MG63 (cell line): ENCODE results near the gene FAR1. TPM values are rescaled to one million over a fixed set of nuclear protein-coding genes. Genes with fewer than 3 reads are reported as not detected.

Experiments used
- DNase-seq: peaks from one replicate; pipeline ENCODE4 v3.0.0-alpha.2; 2020
- H3K27me3 ChIP-seq: fragments of 250-450 bp; sonication (Bioruptor Pico); 2 replicates; pipeline ENCODE4 v1.5.1; 2020; ENCODE audit warnings: mild to moderate bottlenecking, moderate library complexity
- H3K36me3 ChIP-seq: fragments of 250-450 bp; sonication (Bioruptor Pico); 2 replicates; pipeline ENCODE4 v1.5.1; 2020; ENCODE audit warnings: mild to moderate bottlenecking, moderate library complexity
- H3K4me3 ChIP-seq: fragments of 250-450 bp; sonication (Bioruptor Pico); 2 replicates; pipeline ENCODE4 v1.5.1; 2020; ENCODE audit warnings: mild to moderate bottlenecking, moderate library complexity
- H3K9me3 ChIP-seq: fragments of 250-450 bp; sonication (Bioruptor Pico); 2 replicates; pipeline ENCODE4 v1.5.1; 2020; ENCODE audit warnings: mild to moderate bottlenecking, moderate library complexity
- total RNA-seq: library from RNA; depleted of rRNA; stranded (reverse); fragments of >200 nt; shearing (Covaris generic); gene quantifications from 2 replicates; pipeline ENCODE4 v1.2.3, GENCODE V29; 2014; ENCODE audit warnings: low replicate concordance; rRNA removed

Gene FAR1
- total RNA-seq, 1 experiment from 2014 or later, result 16.2 TPM

DNA sequence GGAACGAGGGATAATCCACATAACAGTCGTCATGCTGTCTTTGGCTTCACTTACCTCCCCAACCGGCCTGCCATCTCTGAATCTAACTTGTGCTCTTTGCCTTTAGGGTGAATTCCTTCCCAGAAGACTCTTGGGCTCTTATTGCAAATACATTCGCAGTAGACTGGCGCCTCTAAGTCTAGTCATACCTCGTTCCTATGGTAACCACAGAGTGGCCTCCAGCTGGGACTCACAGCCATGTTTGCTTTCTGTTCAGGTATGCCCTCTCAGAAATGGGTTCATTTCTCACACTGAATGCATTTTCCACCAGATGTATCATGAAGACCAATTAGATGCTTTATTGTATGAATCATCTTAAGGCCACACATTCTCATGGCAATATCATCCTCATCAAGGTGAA, 112.7 kb downstream of the FAR1 start:
- H3K9me3 ChIP-seq, result no peaks in the 10 kb centered on the region
- H3K4me3 ChIP-seq, result no peak overlapping the region
- DNase-seq, result no peak
- H3K27me3 ChIP-seq, result no peaks in the 10 kb centered on the region
- no peaks in the 10 kb centered on the region for H3K36me3 ChIP-seq

Other genes with a start within 250 kb of the FAR1 start
- 22.7 and 32.5 TPM in 2 replicates for gene BTBD10, start 205.4 kb upstream of the FAR1 start, total RNA-seq
- gene PTH, start 172.7 kb upstream of the FAR1 start, total RNA-seq, result not detected in 2 replicates